Measurements from ENCODE around the gene DNAH14.

DNA sequence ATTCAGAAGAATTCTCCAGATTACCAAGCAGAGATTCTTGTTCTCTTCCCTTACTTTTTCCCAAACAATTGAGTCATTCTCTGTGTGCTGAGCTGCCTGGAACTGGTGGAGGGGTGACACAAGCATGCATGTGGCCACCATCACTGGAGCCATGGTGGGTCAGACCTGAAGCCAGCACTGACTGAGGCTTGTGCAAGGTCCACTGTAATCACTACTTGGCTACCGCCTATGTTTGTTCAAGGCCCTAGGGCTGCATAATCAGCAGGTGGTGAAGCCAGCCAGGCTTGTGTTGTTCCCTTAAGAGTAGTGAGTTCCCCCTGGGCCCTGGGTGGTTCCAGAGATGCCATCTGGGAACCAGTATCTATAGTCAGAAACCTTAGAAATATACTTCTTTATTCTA, 183.8 kb downstream of the DNAH14 start:
- TF ChIP-seq, protein P1, sequence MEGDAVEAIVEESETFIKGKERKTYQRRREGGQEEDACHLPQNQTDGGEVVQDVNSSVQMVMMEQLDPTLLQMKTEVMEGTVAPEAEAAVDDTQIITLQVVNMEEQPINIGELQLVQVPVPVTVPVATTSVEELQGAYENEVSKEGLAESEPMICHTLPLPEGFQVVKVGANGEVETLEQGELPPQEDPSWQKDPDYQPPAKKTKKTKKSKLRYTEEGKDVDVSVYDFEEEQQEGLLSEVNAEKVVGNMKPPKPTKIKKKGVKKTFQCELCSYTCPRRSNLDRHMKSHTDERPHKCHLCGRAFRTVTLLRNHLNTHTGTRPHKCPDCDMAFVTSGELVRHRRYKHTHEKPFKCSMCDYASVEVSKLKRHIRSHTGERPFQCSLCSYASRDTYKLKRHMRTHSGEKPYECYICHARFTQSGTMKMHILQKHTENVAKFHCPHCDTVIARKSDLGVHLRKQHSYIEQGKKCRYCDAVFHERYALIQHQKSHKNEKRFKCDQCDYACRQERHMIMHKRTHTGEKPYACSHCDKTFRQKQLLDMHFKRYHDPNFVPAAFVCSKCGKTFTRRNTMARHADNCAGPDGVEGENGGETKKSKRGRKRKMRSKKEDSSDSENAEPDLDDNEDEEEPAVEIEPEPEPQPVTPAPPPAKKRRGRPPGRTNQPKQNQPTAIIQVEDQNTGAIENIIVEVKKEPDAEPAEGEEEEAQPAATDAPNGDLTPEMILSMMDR (IDR thresholded peaks at IDR 0.05) = no peak
- TF ChIP-seq, protein P2, sequence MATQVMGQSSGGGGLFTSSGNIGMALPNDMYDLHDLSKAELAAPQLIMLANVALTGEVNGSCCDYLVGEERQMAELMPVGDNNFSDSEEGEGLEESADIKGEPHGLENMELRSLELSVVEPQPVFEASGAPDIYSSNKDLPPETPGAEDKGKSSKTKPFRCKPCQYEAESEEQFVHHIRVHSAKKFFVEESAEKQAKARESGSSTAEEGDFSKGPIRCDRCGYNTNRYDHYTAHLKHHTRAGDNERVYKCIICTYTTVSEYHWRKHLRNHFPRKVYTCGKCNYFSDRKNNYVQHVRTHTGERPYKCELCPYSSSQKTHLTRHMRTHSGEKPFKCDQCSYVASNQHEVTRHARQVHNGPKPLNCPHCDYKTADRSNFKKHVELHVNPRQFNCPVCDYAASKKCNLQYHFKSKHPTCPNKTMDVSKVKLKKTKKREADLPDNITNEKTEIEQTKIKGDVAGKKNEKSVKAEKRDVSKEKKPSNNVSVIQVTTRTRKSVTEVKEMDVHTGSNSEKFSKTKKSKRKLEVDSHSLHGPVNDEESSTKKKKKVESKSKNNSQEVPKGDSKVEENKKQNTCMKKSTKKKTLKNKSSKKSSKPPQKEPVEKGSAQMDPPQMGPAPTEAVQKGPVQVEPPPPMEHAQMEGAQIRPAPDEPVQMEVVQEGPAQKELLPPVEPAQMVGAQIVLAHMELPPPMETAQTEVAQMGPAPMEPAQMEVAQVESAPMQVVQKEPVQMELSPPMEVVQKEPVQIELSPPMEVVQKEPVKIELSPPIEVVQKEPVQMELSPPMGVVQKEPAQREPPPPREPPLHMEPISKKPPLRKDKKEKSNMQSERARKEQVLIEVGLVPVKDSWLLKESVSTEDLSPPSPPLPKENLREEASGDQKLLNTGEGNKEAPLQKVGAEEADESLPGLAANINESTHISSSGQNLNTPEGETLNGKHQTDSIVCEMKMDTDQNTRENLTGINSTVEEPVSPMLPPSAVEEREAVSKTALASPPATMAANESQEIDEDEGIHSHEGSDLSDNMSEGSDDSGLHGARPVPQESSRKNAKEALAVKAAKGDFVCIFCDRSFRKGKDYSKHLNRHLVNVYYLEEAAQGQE (IDR thresholded peaks at IDR 0.05; ENCODE audit: insufficient read depth in 1 of 2, low read depth in 2 of 2, low read length in 1 of 2) = no peak
- TF ChIP-seq POLR2AphosphoS5 (IDR thresholded peaks at IDR 0.05; ENCODE audit: low read depth, low read length) = no peak

All from Panc1 (cell line).